Vagina (tissue), 2 donors: Measurements from ENCODE around the gene RILP.

Source experiments
- POLR2AphosphoS5 ChIP-seq, 2 donors: sonication (generic); formaldehyde crosslinking; IDR thresholded peaks; one replicate each; pipeline ENCODE4 v1.9.0; 2017; ENCODE audit warnings: antibody characterized with exemption in 2 of 2, mild to moderate bottlenecking in 2 of 2, low read depth in 1 of 2; ENCODE audit not compliant: insufficient read depth in 1 of 2
- TF ChIP-seq, protein P1 (sequence below), 3 experiments: fragments of 450-650 bp in 2 of 3; fragments of 200-600 bp in 1 of 3; sonication (generic) in 1 of 3; IDR thresholded peaks; one replicate each; pipeline ENCODE4 v1.5.1; 2017 to 2019; ENCODE audit warnings: antibody characterized with exemption in 3 of 3, mild to moderate bottlenecking in 2 of 3, moderate library complexity in 2 of 3

- TF ChIP-seq, protein P1, sequence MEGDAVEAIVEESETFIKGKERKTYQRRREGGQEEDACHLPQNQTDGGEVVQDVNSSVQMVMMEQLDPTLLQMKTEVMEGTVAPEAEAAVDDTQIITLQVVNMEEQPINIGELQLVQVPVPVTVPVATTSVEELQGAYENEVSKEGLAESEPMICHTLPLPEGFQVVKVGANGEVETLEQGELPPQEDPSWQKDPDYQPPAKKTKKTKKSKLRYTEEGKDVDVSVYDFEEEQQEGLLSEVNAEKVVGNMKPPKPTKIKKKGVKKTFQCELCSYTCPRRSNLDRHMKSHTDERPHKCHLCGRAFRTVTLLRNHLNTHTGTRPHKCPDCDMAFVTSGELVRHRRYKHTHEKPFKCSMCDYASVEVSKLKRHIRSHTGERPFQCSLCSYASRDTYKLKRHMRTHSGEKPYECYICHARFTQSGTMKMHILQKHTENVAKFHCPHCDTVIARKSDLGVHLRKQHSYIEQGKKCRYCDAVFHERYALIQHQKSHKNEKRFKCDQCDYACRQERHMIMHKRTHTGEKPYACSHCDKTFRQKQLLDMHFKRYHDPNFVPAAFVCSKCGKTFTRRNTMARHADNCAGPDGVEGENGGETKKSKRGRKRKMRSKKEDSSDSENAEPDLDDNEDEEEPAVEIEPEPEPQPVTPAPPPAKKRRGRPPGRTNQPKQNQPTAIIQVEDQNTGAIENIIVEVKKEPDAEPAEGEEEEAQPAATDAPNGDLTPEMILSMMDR (IDR thresholded peaks at IDR 0.05): no peak
- TF ChIP-seq POLR2AphosphoS5 (IDR thresholded peaks at IDR 0.05; ENCODE audit: insufficient read depth in 1 of 2, low read depth in 1 of 2): no peak
Measured at GRCh38 chr17:1646199-1646875, 3.3 kb downstream of the RILP start.
